Stimulated activated naive CD8-positive, alpha-beta T cell treated with anti-CD3 and anti-CD28 coated beads, Interleukin-15, amount 100 ng/mL, for 72 hours (primary cell): ENCODE data around the gene BAZ1A.

Source experiments
- ATAC-seq: fragments of 150-1000 bp; cut with Tn5 transposase; 2 replicates; pipeline ENCODE4 v1.10.0; 2021; ENCODE audit warnings: mild to moderate bottlenecking, moderate library complexity
- DNase-seq, 2 donors: peaks; one replicate each; pipeline ENCODE4 v3.0.0; 2021 to 2022
- H3K27ac Mint-ChIP-seq, 2 donors: one replicate each; pipeline ENCODE4 v1.8.0; 2022; ENCODE audit warnings: mild to moderate bottlenecking in 2 of 2, mixed read lengths in 2 of 2, moderate library complexity in 2 of 2
- H3K27me3 Mint-ChIP-seq: one replicate; pipeline ENCODE4 v1.8.0; 2022; ENCODE audit warnings: mixed read lengths
- H3K4me1 Mint-ChIP-seq: one replicate; pipeline ENCODE4 v1.8.0; 2022; ENCODE audit warnings: mild to moderate bottlenecking, mixed read lengths
- H3K4me3 Mint-ChIP-seq, 2 donors: one replicate each; pipeline ENCODE4 v1.8.0; 2022; ENCODE audit warnings: mild to moderate bottlenecking in 2 of 2, mixed read lengths in 2 of 2, moderate library complexity in 1 of 2
- H3K9me3 Mint-ChIP-seq, 2 donors: one replicate each; pipeline ENCODE4 v1.8.0; 2022; ENCODE audit warnings: mixed read lengths in 2 of 2

Gene BAZ1A

GRCh38 chr14:34875031-34875922, at the start of gene BAZ1A:
BAZ1A (minus strand) TSS chr14:34875360; CDS start chr14:34874604, 756 bp downstream.
- ATAC-seq = no peak
- Mint-ChIP-seq H3K4me3 (peak within 1 kb of the TSS; percentile 99 to 100), H3K4me1 (peaks cover 29% of the 10 kb centered on the region), H3K9me3 (no peaks in the 10 kb centered on the region), H3K27me3 (no peaks in the 10 kb centered on the region), H3K27ac (peak within 1 kb of the TSS; percentile 100)
- DNase-seq = peak; percentile 54 to 62

DNA sequence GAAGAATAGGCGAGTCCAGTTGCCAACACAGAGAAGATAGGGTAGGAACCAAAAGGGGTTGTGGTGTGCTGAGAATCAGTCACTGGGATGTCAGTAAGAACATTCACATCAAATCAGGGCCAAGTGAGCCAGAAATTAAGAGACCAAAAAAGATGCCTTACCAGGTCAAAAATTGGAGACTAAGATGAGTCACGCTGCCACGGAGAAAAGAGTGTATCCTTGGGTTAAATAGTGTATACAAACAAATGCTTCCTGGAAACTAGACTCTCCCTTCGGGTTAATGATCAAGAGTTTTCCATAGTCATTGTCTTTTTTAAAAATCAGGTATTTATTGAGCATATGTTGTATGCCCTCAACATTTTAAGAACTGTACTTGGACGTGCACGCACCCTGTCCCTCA, 45.2 kb upstream of the BAZ1A start:
- DNase-seq = no peak

DNA sequence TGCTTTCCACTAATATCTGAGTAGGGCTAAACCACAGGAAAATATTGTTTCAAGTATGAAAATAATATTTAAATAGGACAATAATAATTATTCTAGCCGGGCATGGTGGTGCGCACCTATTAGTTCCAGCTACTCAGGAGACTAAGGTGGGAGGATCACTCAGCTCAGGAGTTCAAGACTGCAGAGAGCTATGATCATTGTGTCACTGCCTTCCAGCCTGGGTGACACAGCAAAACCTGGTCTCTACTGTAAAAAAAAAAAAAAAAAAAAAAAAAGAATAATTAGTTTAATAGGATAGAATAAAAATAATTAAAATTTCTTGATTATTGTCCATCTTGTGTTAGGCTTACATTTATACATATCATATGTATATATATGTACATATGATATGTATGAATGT, 38.5 kb upstream of the BAZ1A start:
- DNase-seq = no peak
- no peak overlapping the region for H3K27ac Mint-ChIP-seq
- ATAC-seq = no peak
- H3K27me3 Mint-ChIP-seq = no peaks in the 10 kb centered on the region
- H3K4me3 Mint-ChIP-seq = no peak overlapping the region
- no peaks in the 10 kb centered on the region for H3K9me3 Mint-ChIP-seq
- no peaks in the 10 kb centered on the region for H3K4me1 Mint-ChIP-seq

More for the DNA sequence above, 45.2 kb upstream of the BAZ1A start:
- Mint-ChIP-seq H3K4me3 (no peak overlapping the region), H3K4me1 (no peaks in the 10 kb centered on the region), H3K27ac (no peak overlapping the region), H3K9me3 (no peaks in the 10 kb centered on the region), H3K27me3 (no peaks in the 10 kb centered on the region)
- no peak for ATAC-seq

DNA sequence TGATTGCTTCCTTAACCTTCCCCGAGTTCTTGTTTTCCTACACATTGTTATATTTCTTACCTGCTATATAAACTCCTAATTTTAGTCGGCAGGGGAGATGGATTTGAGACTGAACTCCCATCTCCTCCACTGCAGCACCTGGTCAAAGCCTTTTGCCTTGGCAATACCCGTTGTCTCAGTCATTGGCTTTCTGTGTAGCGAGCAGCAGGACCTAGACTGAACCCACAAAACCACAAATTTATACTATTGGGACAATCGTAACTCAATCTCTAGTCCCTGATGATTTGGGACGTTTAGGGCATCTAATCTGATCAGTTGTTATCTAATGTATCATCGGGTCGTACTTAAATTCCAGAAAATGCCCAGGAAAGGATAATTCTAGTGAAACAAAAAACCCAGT, 37.8 kb upstream of the BAZ1A start:
- Mint-ChIP-seq H3K9me3 (no peaks in the 10 kb centered on the region), H3K27ac (no peak overlapping the region), H3K27me3 (no peaks in the 10 kb centered on the region), H3K4me1 (no peaks in the 10 kb centered on the region), H3K4me3 (no peak overlapping the region)
- no peak for DNase-seq
- ATAC-seq = no peak

GRCh38 chr14:34912182-34912581, 37.0 kb upstream of the BAZ1A start:
- H3K27me3 Mint-ChIP-seq = no peaks in the 10 kb centered on the region
- no peak for ATAC-seq

DNA sequence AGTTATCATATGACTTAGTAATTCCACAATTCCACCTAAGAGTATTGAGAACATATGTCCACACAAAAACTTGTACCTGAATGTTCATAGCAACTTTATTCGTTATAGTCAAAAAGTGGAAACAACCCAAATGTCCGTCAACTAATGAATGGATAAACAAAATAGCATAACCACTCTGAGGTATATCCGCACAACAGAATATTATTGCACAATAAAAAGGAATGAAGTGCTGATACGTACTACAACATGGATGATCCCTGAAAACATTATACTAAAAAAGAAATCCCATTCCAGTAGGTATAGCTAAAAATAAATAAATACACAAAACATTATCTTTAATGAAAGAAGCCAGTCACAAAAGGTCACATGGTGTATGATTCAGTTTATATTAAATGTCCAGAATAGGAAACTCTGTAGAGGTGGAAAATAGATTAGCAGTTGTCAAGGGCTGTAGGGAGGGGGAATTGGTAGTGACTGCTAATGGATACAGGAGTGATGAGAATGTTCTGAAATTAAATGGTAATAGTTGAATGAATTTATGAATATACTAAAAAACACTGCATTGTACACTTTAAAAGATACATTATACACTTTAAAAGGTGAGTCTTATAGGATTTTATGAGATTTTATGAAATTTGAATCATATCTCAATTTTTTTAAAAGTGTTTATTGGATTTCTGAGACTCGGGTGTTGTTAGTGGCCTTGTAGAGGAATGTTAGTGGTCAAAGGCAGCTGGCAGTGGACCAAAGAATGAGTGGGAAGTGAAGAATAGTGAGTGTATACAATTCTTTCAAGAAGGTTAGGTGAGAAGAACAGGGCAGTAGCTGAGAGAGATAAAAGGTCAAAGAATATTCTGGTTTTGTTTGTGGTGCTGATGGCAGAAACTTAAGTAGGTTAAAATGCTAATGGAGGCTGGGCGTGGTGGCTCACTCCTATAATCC, 36.3 kb upstream of the BAZ1A start:
- H3K9me3 Mint-ChIP-seq = no peaks in the 10 kb centered on the region
- H3K27me3 Mint-ChIP-seq = no peaks in the 10 kb centered on the region
- ATAC-seq = no peak
- H3K27ac Mint-ChIP-seq = peak overlapping the region in 1 of 2 donors; percentile 5
- H3K4me3 Mint-ChIP-seq = no peak overlapping the region
- H3K4me1 Mint-ChIP-seq = no peaks in the 10 kb centered on the region
- DNase-seq = no peak

More at GRCh38 chr14:34912182-34912581, 37.0 kb upstream of the BAZ1A start:
- Mint-ChIP-seq H3K27ac (peak overlapping the region; percentile 5 to 37), H3K9me3 (no peaks in the 10 kb centered on the region), H3K4me3 (no peak overlapping the region), H3K4me1 (no peaks in the 10 kb centered on the region)
- DNase-seq = no peak

DNA sequence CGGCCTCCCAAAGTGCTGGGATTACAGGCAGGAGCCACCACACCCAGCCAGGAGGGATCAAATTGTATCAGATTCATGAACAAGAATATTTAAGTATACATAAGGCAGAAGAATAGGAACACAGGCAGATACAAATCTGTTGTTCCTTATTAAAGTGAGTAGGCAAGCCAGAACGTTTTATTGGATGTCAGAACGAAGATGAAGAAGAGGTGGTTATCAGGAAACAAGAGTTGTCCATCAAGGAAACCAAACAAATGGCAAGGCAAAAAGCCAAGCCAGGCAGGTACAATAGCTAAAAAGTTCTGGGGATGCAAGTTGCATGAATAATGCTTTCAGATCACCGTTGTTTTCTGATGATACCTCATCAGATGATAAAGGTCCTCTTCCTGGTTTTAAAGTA, 31.1 kb upstream of the BAZ1A start:
- ATAC-seq = no peak
- Mint-ChIP-seq H3K9me3 (no peaks in the 10 kb centered on the region), H3K27me3 (no peaks in the 10 kb centered on the region), H3K4me1 (no peaks in the 10 kb centered on the region), H3K27ac (no peak overlapping the region), H3K4me3 (no peak overlapping the region)
- no peak for DNase-seq

- Mint-ChIP-seq H3K4me1 (peaks cover 6% of the 10 kb centered on the region), H3K27ac (no peak overlapping the region), H3K4me3 (no peak overlapping the region), H3K27me3 (no peaks in the 10 kb centered on the region), H3K9me3 (no peaks in the 10 kb centered on the region)
- no peak for ATAC-seq
- DNase-seq = no peak
These were observed 20.1 kb upstream of the BAZ1A start for GRCh38 chr14:34895277-34895676.

DNA sequence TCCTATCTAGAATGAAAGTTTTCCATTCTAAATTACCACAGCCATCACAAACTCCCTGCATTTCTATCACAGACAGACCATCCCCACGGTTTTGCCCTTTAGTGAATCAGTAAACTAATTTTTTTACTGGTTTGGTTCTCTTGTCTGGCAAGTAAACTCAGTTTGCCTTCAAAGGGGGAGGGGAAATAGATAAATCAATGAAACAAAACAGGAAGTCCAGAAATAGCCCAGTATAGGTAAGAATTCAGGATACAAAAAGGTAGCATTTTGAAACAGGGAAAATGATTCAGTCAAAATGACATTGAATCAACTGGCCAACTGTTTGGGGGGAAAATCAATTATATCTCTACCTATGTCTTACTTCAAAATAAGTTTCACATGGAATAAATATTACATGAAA, 15.8 kb upstream of the BAZ1A start:
- no peaks in the 10 kb centered on the region for H3K27me3 Mint-ChIP-seq
- no peaks in the 10 kb centered on the region for H3K9me3 Mint-ChIP-seq
- H3K27ac Mint-ChIP-seq = no peak overlapping the region
- no peak for DNase-seq
- peaks cover 6% of the 10 kb centered on the region for H3K4me1 Mint-ChIP-seq
- no peak overlapping the region for H3K4me3 Mint-ChIP-seq
- ATAC-seq = no peak

DNA sequence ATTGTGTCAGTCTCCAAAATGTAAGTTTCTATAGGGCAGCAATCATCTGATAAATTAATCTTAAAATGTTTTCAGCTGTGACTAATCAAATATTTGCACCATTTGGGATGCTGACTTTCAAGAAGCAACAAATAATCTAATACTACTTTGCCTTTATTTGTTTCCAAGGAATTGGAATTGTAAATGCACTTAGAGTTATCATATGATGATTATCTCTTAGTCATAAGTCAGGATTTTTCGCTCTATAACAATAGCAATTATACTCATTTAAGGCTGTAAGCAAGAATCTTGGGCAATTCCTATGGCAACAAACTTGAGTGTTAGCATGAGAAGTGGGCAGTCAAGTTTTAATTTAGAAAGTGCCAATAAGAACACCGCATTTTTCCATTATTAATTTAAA, 13.0 kb upstream of the BAZ1A start:
- H3K27me3 Mint-ChIP-seq = no peaks in the 10 kb centered on the region
- H3K4me3 Mint-ChIP-seq = no peak overlapping the region
- ATAC-seq = no peak
- no peaks in the 10 kb centered on the region for H3K9me3 Mint-ChIP-seq
- H3K27ac Mint-ChIP-seq = no peak overlapping the region
- H3K4me1 Mint-ChIP-seq = peaks cover 6% of the 10 kb centered on the region
- no peak for DNase-seq

DNA sequence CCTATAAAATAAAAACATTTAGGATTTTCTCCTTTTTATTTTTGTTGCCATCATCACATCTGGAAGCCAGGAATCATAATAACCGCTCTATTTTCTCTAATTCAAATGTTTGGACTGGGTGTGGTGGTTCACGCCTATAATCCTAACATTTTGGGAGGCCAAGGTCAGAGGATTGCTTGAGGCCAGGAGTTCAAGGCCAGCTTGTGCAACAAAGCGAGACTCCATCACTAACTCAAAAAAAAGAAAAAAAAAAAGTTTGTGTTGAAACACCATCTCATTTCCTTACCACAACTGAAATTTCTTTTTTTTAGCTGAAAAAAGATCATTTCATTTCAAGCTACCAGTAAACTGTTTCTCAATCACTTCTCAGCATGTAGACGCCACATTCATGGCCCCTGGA, 8.8 kb upstream of the BAZ1A start:
- no peaks in the 10 kb centered on the region for H3K27me3 Mint-ChIP-seq
- no peak for ATAC-seq
- no peaks in the 10 kb centered on the region for H3K9me3 Mint-ChIP-seq
- H3K4me3 Mint-ChIP-seq = no peak overlapping the region
- DNase-seq = no peak
- no peak overlapping the region for H3K27ac Mint-ChIP-seq
- H3K4me1 Mint-ChIP-seq = no peaks in the 10 kb centered on the region

- H3K27ac Mint-ChIP-seq = peak overlapping the region; percentile 99 to 100
- no peaks in the 10 kb centered on the region for H3K9me3 Mint-ChIP-seq
- DNase-seq (peak; percentile 81 to 83), ATAC-seq (peak; percentile 67)
- H3K4me3 Mint-ChIP-seq = peak overlapping the region; percentile 99 to 100
- peaks cover 36% of the 10 kb centered on the region for H3K4me1 Mint-ChIP-seq
- no peaks in the 10 kb centered on the region for H3K27me3 Mint-ChIP-seq
These were observed 652 bp downstream of the BAZ1A start for GRCh38 chr14:34874386-34875030.

DNA sequence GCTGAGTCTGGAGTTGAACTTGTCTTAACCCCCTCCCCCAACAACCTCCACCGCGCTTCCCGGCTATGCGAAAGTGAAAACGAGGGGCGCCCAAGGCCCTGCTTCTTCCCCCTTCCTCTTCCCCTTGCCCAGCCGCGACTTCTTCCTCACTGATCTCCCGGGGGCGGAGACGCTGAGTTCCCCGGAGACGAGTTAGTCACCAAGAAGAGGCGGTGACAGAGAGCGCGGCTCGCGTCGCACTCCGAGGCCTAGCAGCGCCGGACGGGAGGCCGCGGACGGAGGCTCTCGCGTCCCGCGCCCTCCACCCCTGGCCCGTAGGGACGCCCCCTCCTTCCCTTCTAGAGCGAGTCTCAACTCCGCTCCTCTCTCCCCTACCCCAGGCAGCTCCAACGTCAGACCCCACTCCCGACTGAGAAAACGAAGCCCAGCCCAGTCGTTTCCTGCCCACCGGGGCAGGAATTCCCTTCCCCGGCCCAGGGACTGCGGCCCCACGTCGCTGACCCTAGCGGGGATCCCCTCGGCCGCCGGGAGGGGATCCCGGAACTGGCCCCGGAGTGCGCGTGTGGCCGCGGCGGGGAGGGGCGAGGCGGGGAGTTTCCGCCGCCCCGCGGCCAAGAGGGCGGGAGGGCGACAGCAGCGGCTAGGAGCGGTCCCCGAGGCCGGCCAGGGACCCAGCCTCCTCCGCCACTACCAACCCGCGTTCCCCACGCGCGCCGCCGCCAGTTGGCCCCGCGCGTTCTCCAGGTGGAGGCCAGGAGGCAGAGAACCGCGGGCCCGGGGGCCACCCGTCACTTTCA, 1.4 kb downstream of the BAZ1A start:
- H3K27me3 Mint-ChIP-seq = no peaks in the 10 kb centered on the region
- peak; percentile 89 to 96 for DNase-seq
- ATAC-seq = peak; percentile 88
- H3K4me1 Mint-ChIP-seq = peaks cover 39% of the 10 kb centered on the region
- H3K27ac Mint-ChIP-seq = peak overlapping the region; percentile 99 to 100
- H3K4me3 Mint-ChIP-seq = peak overlapping the region; percentile 89 to 95
- no peaks in the 10 kb centered on the region for H3K9me3 Mint-ChIP-seq

- Mint-ChIP-seq H3K27me3 (no peaks in the 10 kb centered on the region), H3K4me3 (peak overlapping the region; percentile 89 to 95), H3K9me3 (no peaks in the 10 kb centered on the region), H3K27ac (peak overlapping the region; percentile 99 to 100), H3K4me1 (peaks cover 45% of the 10 kb centered on the region)
- ATAC-seq (peak; percentile 6), DNase-seq (no peak)
These were observed 2.2 kb downstream of the BAZ1A start for GRCh38 chr14:34872822-34873588.
